ENCODE data around the gene PLA2G2F.

DNA sequence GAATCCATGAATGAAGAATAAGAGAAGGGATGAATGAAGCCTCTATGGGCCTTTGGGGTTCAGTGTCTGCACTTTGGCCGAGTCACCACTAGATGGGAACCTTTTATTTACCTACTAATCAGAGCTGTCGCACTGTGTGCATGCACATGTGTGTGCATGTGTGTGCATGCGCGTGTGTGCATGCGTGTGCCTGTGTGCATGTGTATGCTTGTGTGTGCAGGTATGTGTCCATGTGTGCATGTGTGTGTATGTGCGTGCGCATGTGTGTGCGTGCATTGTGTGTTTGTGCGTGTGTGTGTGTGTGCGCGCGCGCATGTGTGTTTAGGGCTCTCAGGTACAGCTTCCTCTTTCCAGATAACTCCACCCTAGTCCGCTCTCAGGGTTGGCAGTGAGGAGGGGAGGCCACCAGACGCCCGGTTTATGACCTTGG is 26.4 kb downstream of the PLA2G2F start:
- TF ChIP-seq, protein P1, sequence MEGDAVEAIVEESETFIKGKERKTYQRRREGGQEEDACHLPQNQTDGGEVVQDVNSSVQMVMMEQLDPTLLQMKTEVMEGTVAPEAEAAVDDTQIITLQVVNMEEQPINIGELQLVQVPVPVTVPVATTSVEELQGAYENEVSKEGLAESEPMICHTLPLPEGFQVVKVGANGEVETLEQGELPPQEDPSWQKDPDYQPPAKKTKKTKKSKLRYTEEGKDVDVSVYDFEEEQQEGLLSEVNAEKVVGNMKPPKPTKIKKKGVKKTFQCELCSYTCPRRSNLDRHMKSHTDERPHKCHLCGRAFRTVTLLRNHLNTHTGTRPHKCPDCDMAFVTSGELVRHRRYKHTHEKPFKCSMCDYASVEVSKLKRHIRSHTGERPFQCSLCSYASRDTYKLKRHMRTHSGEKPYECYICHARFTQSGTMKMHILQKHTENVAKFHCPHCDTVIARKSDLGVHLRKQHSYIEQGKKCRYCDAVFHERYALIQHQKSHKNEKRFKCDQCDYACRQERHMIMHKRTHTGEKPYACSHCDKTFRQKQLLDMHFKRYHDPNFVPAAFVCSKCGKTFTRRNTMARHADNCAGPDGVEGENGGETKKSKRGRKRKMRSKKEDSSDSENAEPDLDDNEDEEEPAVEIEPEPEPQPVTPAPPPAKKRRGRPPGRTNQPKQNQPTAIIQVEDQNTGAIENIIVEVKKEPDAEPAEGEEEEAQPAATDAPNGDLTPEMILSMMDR (IDR thresholded peaks at IDR 0.05): peak; percentile 29 to 43 (median 36)
- TF ChIP-seq POLR2A (IDR thresholded peaks at IDR 0.05): no peak

Data from right lobe of liver (tissue), 4 donors.